GM18502 (cell line): ENCODE measurements around the gene MALRD1.

Experiments
- ATAC-seq: cut with Tn5 transposase; IDR thresholded peaks from one replicate; pipeline ENCODE4 v1.9.1; 2021; ENCODE audit warnings: mild to moderate bottlenecking; ENCODE audit not compliant: unreplicated experiment, poor library complexity

MALRD1 gene

GRCh38 chr10:19048489-19048888 is at the start of gene MALRD1:
TSS of gene MALRD1 (plus strand) at chr10:19048801. CDS start at chr10:19048939, 138 bp downstream.
- no peak for ATAC-seq

DNA sequence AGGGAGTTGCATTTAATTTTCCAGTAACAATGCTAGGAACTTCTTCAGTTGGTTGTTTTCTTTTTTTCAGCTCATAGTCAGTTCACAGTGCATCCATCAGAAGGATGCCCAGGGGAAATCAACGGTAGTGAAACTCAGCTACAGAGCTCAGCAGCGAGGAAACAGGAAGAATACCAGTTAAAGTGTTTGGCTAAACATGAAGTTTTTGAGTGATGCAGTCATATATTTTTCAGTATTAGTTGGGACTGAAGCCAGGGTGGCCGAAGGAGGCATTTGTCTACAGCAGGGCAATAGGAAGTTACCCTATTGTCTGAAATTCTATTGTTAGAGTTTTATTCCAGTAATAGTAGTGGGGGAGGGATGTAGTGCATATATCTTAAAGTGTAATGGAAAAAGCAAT is 45.3 kb upstream of the MALRD1 start:
- ATAC-seq = no peak

DNA sequence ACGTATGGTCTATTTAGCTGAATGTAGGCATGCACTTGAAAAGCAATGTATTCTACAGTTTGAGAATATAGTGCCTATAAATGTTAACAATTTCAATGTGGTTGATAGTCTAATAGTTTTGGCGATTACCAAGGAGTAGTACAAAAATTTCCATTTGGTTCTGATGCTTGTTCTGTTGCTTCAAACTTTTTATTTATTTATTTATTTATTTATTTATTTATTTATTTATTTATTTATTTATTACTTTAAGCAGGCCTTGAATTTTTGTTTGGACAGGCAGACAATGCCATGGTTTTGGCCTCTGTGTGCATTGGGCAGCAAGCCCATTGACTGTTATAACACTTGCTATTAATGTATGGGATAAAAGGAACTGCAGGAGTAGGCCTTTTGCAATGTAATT is 36.5 kb upstream of the MALRD1 start:
- ATAC-seq = no peak

DNA sequence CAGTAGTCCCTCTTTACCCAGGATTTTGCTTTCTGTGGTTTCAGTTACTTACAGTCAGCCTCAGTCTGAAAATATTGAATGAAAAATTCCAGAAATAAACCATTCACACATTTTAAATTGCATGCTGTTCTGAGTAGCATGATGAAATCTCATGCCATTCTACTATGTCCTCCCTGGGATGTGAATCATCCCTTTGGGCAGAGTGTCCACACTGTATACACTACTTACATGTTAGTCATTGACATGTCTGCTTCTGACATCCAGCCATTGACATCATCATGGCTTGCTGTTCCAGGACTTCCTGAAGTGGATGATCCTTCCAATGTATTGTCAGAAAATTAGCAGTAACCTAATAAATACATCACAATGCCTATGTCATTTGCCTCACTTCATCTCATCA is 34.6 kb upstream of the MALRD1 start:
- no peak for ATAC-seq

GRCh38 chr10:19014498-19014897 is 34.1 kb upstream of the MALRD1 start:
- no peak for ATAC-seq

- ATAC-seq = no peak
Observed at GRCh38 chr10:19017116-19017890, 31.3 kb upstream of the MALRD1 start.

DNA sequence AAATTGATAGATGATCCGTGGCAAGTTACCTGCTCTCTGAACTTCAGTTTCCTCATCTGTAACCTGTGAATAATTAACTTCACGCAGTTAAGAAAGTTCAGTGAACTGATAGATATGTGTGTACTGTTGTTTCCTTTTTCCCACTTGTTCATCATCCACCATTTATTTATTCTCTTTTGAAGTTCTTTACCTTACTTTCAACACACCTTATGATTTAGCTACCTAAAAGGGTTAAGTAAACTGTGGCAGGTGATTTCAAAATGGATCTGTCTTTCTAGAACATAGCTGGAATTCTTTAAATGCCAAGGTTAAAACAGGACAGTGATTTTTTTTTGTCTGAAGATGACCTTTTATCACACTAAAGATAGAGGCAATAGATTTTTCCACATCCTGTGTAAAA is 27.4 kb upstream of the MALRD1 start:
- no peak for ATAC-seq

DNA sequence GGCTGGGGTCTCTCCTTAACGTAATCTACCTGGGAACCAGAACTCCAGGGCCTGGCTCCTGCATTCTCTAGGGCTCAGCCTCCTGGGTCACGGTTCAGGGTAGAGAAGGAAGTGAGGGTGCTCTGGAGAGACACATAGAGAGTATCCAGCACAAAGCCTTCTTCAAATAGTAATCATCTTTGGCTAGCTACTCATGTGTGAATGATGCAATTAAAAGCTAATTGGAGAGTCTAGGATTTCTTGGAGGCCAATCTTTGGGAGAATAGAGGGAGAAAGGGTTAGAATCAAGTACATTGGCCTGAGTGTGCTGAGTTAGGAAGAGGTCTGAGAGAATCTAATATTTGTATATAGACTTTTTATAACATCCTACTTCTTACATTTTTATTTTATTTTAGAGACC is 24.0 kb upstream of the MALRD1 start:
- no peak for ATAC-seq

GRCh38 chr10:19031763-19032162 is 16.8 kb upstream of the MALRD1 start:
- ATAC-seq = no peak

DNA sequence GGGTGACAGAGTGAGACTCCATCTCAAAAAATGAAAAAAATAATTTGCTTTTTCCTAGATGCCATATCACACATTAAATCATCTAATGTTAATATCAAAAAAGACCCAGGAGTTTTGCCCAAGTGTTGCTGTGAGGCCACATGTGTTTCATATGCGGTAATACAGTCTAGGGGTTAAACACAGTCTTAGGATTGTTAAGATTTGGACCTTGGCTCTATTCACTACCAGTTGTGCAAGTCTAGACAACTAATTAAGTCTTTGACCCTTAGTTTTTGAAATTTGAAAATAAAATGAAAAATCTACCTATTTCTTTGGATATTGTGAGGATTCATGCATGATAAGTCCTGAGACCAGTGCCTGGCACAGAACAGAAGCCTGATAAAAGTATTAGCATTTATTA is 14.9 kb upstream of the MALRD1 start:
- no peak for ATAC-seq

GRCh38 chr10:19041171-19041570 is 7.4 kb upstream of the MALRD1 start:
- ATAC-seq = no peak

GRCh38 chr10:19043431-19043830 is 5.2 kb upstream of the MALRD1 start:
- no peak for ATAC-seq

- ATAC-seq = no peak
Observed at GRCh38 chr10:19046679-19047078, 1.9 kb upstream of the MALRD1 start.

- no peak for ATAC-seq
Observed at GRCh38 chr10:19048891-19049290, 290 bp downstream of the MALRD1 start.

- no peak for ATAC-seq
Observed at GRCh38 chr10:19049567-19049966, 966 bp downstream of the MALRD1 start.

DNA sequence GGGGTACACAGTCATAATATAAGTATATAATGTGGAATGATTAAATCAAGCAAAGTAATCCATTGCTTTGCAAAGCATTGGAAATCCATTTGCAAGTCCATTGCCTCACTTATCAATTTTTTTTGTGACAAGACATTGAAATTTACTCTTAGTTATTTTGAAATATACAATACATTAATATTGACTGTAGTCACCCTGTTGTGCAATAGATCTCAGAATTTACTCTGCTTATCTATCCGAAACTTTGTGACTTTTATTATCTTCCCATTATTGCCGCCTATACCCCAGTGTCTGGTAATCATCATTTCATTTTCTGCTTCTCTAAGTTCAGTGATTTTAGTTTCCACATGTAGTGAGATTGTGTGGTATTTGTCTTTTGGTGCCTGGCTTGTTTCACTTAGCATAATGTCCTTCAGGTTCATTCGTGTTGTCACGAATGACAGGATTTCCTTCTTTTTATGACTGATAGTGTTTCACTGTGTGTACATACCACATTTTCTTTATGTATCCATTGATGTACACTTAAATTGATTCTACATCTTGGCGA is 5.8 kb downstream of the MALRD1 start:
- ATAC-seq = no peak

DNA sequence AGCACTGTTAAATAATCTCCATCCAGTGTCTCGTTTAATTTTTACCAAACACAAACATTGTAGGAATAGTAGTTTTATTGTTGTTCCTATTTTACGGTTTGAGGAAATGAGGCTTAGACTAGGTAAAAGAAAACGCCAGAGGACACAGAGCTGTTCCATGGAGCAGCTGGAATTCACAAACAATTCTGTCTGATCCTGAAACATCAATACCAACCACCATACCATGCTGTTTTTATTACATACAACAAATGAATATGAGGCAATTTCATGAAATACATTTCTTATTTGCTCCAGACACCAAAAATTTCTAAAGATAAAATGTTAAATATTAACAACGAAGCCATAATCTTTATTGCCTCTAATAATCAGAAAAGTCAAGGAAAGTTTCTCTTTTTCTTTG is 9.4 kb downstream of the MALRD1 start:
- ATAC-seq = no peak

DNA sequence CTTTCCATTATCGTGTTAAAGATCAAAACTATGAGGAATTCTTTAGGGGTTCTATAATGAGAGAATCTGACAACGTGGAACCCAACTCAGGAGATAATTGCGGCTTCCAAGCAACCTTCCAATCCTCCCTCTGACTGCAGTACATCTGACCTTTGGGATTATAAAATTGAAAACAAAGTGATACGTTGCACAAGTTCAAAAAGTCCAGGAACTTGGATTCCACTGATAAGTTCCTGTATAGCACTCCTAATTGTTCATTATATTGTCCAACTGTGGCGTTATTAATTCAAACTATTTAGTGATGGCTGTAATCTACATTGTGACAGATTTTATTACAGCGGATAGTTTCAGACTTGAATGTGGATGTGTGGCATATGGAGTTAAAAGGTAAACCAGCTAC is 15.4 kb downstream of the MALRD1 start:
- no peak for ATAC-seq

DNA sequence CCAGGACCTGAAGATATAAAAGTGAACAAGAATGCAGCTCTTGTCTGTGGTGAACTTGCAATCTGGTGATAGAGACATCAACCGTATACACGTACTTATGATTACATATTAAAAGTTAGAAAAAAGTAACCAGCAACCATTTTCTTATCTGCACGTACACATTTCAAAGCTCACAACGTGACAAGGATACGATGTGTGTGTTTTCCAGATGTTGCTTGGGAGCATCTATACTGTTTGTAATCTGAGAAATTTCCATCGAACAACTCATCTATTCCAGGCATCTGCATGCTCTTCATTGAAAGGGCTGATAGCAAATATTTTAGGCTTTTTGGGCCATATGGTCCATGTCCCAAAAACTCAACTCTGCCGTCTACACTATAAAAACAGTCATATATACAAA is 23.3 kb downstream of the MALRD1 start:
- no peak for ATAC-seq

- no peak for ATAC-seq
Observed at GRCh38 chr10:19077276-19077675, 28.7 kb downstream of the MALRD1 start.

GRCh38 chr10:19096501-19097073 is 48.0 kb downstream of the MALRD1 start:
- no peak for ATAC-seq

DNA sequence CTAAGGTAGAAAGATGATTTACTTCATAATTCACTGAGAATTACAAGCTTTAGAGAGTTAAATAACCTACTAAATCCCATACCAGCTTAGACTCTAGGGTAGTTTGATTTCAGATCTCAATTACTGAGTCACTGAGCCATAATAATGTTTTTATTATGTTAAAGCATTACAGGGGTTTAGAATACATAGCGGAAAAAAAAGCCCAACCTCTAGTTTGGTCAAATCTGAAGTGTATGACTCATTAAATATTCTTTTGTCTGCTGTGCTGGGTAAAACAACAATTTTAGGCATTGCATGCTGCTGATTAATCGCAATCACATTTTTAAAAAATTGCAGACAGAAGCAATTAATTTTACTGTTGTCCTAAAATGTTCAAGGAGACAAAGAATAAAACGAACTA is 48.5 kb downstream of the MALRD1 start:
- no peak for ATAC-seq
